HEK293T (cell line): ENCODE measurements around the gene MPEG1.

Source experiments
- ARNT ChIP-seq: fragments of 450-650 bp; IDR thresholded peaks from 2 replicates; pipeline ENCODE4 v1.6.1; 2017; ENCODE audit warnings: mild to moderate bottlenecking
- BHLHE40 ChIP-seq: fragments of 450-650 bp; IDR thresholded peaks from 2 replicates; pipeline ENCODE4 v1.6.1; 2016; ENCODE audit warnings: mild to moderate bottlenecking, moderate library complexity, borderline replicate concordance
- ELF4 ChIP-seq: fragments of 450-650 bp; IDR thresholded peaks from 2 replicates; pipeline ENCODE4 v1.6.1; 2017; ENCODE audit warnings: antibody characterized with exemption
- FOXA1 ChIP-seq: fragments of 450-650 bp; IDR thresholded peaks from 2 replicates; pipeline ENCODE4 v1.6.1; 2016; ENCODE audit warnings: mild to moderate bottlenecking
- FOXK2 ChIP-seq: fragments of 450-650 bp; IDR thresholded peaks from 2 replicates; pipeline ENCODE4 v1.6.1; 2016; ENCODE audit warnings: mild to moderate bottlenecking
- FOXM1 ChIP-seq: fragments of 450-650 bp; IDR thresholded peaks from 2 replicates; pipeline ENCODE4 v1.6.1; 2017; ENCODE audit warnings: mild to moderate bottlenecking, borderline replicate concordance
- HDGF ChIP-seq: fragments of 450-650 bp; IDR thresholded peaks from 2 replicates; pipeline ENCODE4 v1.6.1; 2017; ENCODE audit warnings: antibody characterized with exemption, borderline replicate concordance
- LEF1 ChIP-seq: fragments of 450-650 bp; IDR thresholded peaks from 2 replicates; pipeline ENCODE4 v1.6.1; 2017; ENCODE audit warnings: mild to moderate bottlenecking, borderline replicate concordance
- NFRKB ChIP-seq: fragments of 450-650 bp; IDR thresholded peaks from 2 replicates; pipeline ENCODE4 v1.6.1; 2016; ENCODE audit warnings: mild to moderate bottlenecking, moderate library complexity
- PKNOX1 ChIP-seq: fragments of 450-650 bp; IDR thresholded peaks from 2 replicates; pipeline ENCODE4 v1.6.1; 2016
- SP1 ChIP-seq: fragments of 450-650 bp; IDR thresholded peaks from 2 replicates; pipeline ENCODE4 v1.6.1; 2017
- SUZ12 ChIP-seq: fragments of 450-650 bp; IDR thresholded peaks from 2 replicates; pipeline ENCODE4 v1.6.1; 2016; ENCODE audit warnings: mild to moderate bottlenecking
- TARDBP ChIP-seq: fragments of 450-650 bp; IDR thresholded peaks from 2 replicates; pipeline ENCODE4 v1.6.1; 2016
- ZNF384 ChIP-seq: fragments of 450-650 bp; IDR thresholded peaks from 2 replicates; pipeline ENCODE4 v1.6.1; 2016

DNA sequence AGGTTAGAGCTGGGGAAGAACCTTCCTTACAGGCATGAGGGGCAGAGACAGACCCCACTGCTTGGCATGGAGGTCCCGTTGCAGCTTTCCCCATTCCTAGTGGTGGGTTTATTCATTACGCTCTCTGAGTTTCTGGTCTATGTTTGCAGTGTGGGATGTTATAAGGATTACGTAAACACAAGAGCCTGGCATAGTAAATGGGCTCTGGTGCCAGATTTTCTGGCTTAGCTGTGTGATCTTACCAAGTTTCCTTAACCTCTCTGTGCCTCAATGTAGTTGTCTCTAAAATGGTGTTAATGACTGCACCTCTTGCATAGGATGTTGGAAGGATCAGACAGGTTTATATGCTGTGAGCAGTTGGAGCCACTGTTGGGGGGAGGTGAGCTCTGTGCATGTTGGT is 25.7 kb downstream of the MPEG1 start:
- TF ChIP-seq NFRKB (no peak), SP1 (no peak), BHLHE40 (no peak), FOXA1 (no peak), ELF4 (no peak), FOXK2 (no peak), FOXM1 (no peak), TARDBP (no peak), SUZ12 (no peak), ZNF384 (no peak), HDGF (no peak), PKNOX1 (no peak), ARNT (no peak), LEF1 (no peak)
